ENCODE measurements around the gene ELAVL2.

The ELAVL2 gene

DNA sequence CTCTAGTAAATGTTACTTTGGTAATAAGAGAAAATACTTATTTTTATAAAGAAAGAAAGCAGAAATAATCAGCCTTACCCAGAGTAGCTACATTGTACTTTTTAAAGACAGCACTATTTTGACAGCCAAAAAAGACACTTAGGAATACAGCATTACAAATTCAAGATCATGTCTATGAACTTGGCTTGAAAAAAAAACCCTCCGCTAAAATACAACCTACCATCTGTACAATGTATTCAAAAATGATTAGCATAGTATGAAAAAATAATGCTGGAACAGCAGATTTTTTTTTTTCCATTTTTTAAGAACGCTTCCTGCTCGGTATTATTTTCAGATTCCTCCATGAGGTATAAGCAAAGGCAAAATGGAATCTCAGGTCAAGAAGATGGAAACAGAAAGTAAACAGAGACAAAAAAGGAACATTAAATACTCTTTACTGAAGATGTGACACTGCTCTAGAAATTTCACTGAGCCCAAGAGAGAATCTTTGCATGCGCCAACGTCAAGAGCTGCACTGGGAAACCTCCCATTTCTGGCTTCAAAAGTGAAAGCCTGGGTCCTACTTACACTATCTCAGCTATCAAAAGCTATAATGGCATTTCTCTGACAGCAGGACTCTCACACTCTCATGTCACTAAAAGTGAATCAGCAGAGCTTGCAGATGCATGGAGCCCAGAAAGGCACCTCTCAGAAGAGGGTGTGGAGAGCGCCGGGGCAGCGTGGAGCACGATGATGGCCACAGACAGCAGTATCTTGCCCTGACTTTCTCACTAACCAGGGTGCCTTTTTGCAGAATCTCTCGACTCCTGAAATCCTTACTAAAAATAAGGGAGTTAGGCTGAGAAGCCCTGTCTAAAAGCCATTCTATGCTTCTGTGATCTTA lies 167.4 kb downstream of the ELAVL2 start:
- no peak for DNase-seq

DNA sequence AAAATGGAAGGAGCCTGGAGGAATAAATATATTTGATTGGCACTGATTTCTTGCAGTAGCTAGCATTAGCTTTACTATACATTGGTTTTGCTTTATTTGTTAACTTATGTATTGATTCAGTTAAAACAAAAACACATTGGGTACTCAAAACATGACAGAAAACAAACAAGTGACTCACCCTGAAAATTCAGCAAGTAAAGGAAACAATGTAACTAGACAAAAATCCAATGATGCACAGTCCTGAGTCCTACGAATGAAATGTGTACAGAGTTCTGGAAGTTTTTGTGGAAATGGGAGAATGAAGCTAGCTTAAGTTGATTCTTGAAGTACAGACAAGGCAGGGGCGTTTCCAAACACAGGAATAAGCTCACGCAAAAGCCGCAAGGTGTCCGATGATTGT lies 175.0 kb downstream of the ELAVL2 start:
- DNase-seq, result no peak

DNA sequence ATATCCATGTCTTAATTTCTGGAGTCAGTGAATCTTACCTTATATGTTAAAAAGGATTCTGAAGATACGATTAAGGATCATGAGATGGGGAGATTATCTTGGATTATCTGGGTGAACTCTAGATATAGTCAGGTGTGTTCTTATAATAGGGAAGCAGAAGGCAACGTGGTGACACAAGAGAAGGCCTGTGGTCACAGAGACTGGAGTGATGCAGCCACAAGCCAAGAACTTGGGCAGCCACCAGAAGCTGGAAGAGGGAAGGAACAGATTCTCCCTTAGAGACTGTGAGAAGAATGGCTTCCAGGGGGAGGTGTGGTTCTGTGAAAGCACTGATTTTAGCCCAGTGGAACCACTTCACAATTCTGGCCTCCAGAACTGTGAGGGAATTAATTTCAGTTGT lies 177.4 kb downstream of the ELAVL2 start:
- DNase-seq, result no peak

DNA sequence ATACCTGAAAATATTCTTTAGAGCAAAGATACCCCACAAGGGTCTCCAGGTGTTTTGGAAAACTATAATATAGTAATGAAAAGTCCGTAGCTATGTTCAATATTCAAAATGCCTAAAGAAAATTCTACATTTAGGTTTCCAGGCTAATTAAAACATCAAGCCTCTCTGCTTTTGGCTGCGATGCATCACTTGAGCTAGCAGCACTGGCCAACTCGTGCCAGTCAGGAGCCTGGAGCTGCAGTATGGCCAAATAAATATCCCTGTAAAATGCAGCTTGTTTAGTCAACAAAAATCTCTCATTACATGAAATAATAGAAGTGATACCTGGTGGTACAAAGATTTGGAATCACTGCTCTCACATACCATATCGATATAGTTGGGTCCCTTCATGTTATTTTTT lies 181.1 kb downstream of the ELAVL2 start:
- DNase-seq, result no peak

DNA sequence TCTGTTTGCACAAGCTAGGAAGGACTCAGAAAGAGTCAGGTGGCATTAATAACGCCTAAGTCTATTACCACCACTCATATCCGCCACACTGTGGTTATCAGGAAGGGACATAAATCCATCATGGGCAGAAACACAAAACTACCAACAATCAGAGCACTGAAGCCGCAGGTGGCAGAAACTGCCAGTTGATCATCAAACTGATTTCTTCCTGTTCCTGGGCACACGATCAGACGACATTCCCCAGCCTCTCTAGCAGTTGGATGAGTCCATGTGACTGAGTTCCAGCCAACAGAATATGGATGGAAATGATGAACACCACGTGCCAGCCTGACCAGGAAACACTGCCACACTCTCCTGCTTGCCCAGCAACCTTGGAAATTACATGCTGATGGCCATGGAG lies 181.7 kb downstream of the ELAVL2 start:
- no peak for DNase-seq

DNA sequence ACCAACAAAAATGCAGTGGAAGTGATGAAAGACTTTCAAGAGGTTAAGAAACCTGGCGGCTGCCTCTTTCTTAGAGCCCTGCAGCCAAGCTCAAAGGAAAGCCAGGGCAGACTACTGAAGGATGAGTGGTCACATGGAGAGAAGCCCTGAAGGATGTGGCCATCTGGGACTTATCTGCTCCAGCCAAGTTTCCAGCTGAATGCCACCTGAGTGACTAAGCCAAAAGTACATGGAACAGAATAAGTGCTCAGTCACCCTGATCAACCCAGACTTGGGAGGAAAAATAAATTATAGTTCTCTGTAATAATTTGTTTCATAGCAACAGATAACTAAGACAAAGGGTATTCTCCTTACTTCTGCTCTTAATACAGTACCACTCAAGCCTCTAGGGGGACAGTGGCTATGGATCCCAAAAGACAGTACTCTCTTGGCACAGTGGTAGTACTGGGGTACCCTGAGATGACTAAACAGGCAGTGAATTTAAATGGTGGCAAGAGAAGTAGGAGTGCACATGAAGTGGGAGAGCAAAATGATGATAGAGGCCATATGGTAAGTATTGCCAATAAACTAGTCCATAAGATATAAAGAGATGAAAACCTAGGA lies 182.3 kb downstream of the ELAVL2 start:
- DNase-seq, result no peak
